CD4-positive, alpha-beta T cell (primary cell): ENCODE results near the gene BPIFA3. TPM values are rescaled to one million over a fixed set of nuclear protein-coding genes. Genes with fewer than 3 reads are reported as not detected.

Experiments used
- ATAC-seq: fragments of 200-7000 bp; cut with Tn5 transposase; one replicate; pipeline ENCODE4 v1.10.0; 2022; ENCODE audit warnings: mild to moderate bottlenecking; ENCODE audit not compliant: poor library complexity
- CTCF ChIA-PET: fragments of 350-600 bp; sonication (Branson Sonifier 250); formaldehyde crosslinking; loops from one replicate; lab custom pipeline; 2021; ENCODE audit warnings: antibody characterized with exemption, inconsistent platforms; lab: Charles Lee
- POLR2A ChIA-PET: fragments of 350-600 bp; sonication (Branson Sonifier 250); formaldehyde crosslinking; loops from one replicate; lab custom pipeline; 2021; ENCODE audit warnings: antibody characterized with exemption, inconsistent platforms; lab: Charles Lee
- DNase-seq, 14 experiments: peaks; one replicate each; pipeline ENCODE4 v3.0.0-alpha.2; 2013 to 2020; ENCODE audit warnings: mixed read lengths in 2 of 14
- H3K27ac ChIP-seq, 2 donors: one replicate each; pipeline versions ENCODE4 v1.5.1 to v1.7.0; 2013; ENCODE audit warnings: low read length in 2 of 2, low read depth in 1 of 2, mild to moderate bottlenecking in 1 of 2
- H3K27me3 ChIP-seq, 2 experiments: 1 replicate in 1 of 2; 2 replicates in 1 of 2; pipeline versions ENCODE4 v1.6.1 to v1.7.0; 2013; ENCODE audit warnings: low read length in 2 of 2, control low read depth in 1 of 2, mild to moderate bottlenecking in 1 of 2, moderate library complexity in 1 of 2; ENCODE audit not compliant: insufficient read depth in 2 of 2, control insufficient read depth in 1 of 2
- H3K36me3 ChIP-seq: one replicate; pipeline ENCODE4 v1.6.1; 2013; ENCODE audit warnings: low read length, control low read depth; ENCODE audit not compliant: insufficient read depth
- H3K4me1 ChIP-seq: one replicate; pipeline ENCODE4 v1.6.1; 2013; ENCODE audit warnings: low read length, control low read depth; ENCODE audit not compliant: insufficient read depth
- H3K4me3 ChIP-seq: one replicate; pipeline ENCODE4 v1.5.1; 2013; ENCODE audit warnings: mild to moderate bottlenecking, low read length, moderate library complexity
- H3K9me3 ChIP-seq, 2 experiments: 1 replicate in 1 of 2; 2 replicates in 1 of 2; pipeline versions ENCODE4 v1.6.1 to v1.7.0; 2013; ENCODE audit warnings: low read length in 2 of 2, mild to moderate bottlenecking in 2 of 2, control low read depth in 1 of 2, moderate library complexity in 1 of 2; ENCODE audit not compliant: control insufficient read depth in 1 of 2, insufficient read depth in 1 of 2
- H3K27ac Mint-ChIP-seq: one replicate; pipeline ENCODE4 v1.8.0; 2020; ENCODE audit warnings: mixed read lengths
- H3K27me3 Mint-ChIP-seq: one replicate; pipeline ENCODE4 v1.8.0; 2021; ENCODE audit warnings: mixed read lengths
- H3K36me3 Mint-ChIP-seq: one replicate; pipeline ENCODE4 v1.8.0; 2021; ENCODE audit warnings: low read depth, mixed read lengths
- H3K4me1 Mint-ChIP-seq: one replicate; pipeline ENCODE4 v1.8.0; 2021; ENCODE audit warnings: low read depth, mixed read lengths
- H3K4me3 Mint-ChIP-seq: one replicate; pipeline ENCODE4 v1.8.0; 2020; ENCODE audit warnings: mild to moderate bottlenecking, mixed read lengths
- H3K9me3 Mint-ChIP-seq: one replicate; pipeline ENCODE4 v1.8.0; 2020; ENCODE audit warnings: mixed read lengths
- intact Hi-C, 2 experiments: fragments of 100-400 bp; cut with DNase I in 1 of 2; cut with micrococcal nuclease in 1 of 2; formaldehyde crosslinking; loops; one replicate each; pipeline versions ENCODE4 v1.15.1 to v1.9.0; 2023 to 2025; cut with DNase I, micrococcal nuclease
- total RNA-seq, 174 experiments: library from RNA in 2 of 174; stranded (reverse) in 2 of 174; gene quantifications; one replicate each; pipeline ENCODE4 v1.2.3 and lab custom pipeline; 2021 to 2026
- TF ChIP-seq, protein P1 (sequence below): fragments of 200-600 bp; IDR thresholded peaks from one replicate; pipeline ENCODE4 v1.8.0; 2022; ENCODE audit warnings: antibody characterized with exemption, mild to moderate bottlenecking

BPIFA3 gene
- total RNA-seq, 2 experiments from 2014 or later = not detected

DNA sequence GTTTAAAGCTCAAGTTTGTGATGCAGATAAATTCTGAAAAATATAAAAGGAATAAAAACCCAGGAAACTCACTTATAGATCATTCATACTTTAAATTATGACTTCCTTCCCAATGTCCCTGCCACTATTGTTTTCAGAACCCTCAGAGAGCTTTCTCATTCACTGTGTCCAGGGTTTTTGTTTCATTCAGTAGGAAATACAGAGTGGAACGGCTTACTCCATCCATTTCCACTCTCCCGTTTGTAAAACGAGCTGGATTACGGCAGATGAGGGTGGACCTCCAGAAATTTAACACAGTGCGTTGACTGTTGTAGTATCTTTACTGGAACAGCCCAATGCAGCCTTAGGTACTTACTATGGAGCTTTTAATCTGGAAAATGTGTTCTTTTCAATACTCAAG lies 42.2 kb downstream of the BPIFA3 start:
- Histone ChIP-seq H3K9me3 (peaks cover 0 to 4% of the 10 kb centered on the region in 2 experiments), H3K36me3 (no peaks in the 10 kb centered on the region), H3K27me3 (no peaks in the 10 kb centered on the region), H3K27ac (no peak overlapping the region), H3K4me1 (no peaks in the 10 kb centered on the region), H3K4me3 (no peak overlapping the region)
- ATAC-seq = no peak
- TF ChIP-seq, protein P1, sequence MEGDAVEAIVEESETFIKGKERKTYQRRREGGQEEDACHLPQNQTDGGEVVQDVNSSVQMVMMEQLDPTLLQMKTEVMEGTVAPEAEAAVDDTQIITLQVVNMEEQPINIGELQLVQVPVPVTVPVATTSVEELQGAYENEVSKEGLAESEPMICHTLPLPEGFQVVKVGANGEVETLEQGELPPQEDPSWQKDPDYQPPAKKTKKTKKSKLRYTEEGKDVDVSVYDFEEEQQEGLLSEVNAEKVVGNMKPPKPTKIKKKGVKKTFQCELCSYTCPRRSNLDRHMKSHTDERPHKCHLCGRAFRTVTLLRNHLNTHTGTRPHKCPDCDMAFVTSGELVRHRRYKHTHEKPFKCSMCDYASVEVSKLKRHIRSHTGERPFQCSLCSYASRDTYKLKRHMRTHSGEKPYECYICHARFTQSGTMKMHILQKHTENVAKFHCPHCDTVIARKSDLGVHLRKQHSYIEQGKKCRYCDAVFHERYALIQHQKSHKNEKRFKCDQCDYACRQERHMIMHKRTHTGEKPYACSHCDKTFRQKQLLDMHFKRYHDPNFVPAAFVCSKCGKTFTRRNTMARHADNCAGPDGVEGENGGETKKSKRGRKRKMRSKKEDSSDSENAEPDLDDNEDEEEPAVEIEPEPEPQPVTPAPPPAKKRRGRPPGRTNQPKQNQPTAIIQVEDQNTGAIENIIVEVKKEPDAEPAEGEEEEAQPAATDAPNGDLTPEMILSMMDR = no peak
- no peaks in the 10 kb centered on the region for H3K36me3 Mint-ChIP-seq
- no peak overlapping the region for H3K4me3 Mint-ChIP-seq
- H3K9me3 Mint-ChIP-seq = no peaks in the 10 kb centered on the region
- intact Hi-C loops = no loop called here
- H3K27ac Mint-ChIP-seq = no peak overlapping the region
- H3K4me1 Mint-ChIP-seq = no peaks in the 10 kb centered on the region
- DNase-seq = no peak
- peaks cover 53% of the 10 kb centered on the region for H3K27me3 Mint-ChIP-seq
- CTCF ChIA-PET = no interaction called here
- POLR2A ChIA-PET = no interaction called here

DNA sequence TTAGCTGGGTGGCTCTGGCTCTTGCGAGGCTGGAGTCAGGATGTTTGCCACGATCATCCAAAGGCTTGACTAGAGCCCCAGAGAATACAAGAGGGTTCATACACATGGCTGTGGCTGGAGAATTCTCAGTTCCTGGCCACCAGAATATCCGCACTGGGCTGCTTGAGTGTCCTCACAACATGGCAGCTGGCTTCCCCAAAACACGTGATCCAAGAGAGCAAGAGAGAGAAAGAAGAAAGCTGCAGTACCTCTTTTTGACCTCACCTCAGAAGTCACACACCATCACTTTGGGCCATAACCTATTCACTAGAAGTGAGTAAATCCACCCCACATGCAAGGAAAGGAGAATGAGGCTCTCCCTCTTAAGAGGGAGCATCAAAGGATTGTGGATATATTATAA lies 44.3 kb downstream of the BPIFA3 start:
- TF ChIP-seq, protein P1 = no peak
- Mint-ChIP-seq H3K9me3 (no peaks in the 10 kb centered on the region), H3K4me1 (no peaks in the 10 kb centered on the region), H3K36me3 (no peaks in the 10 kb centered on the region), H3K4me3 (no peak overlapping the region), H3K27ac (no peak overlapping the region), H3K27me3 (peaks cover 56% of the 10 kb centered on the region)
- POLR2A ChIA-PET = no interaction called here
- Histone ChIP-seq H3K4me3 (no peak overlapping the region), H3K36me3 (no peaks in the 10 kb centered on the region), H3K9me3 (peaks cover 0 to 4% of the 10 kb centered on the region in 2 experiments), H3K27me3 (peaks cover 6 to 9% of the 10 kb centered on the region in 2 experiments), H3K4me1 (no peaks in the 10 kb centered on the region), H3K27ac (no peak overlapping the region)
- intact Hi-C loops = no loop called here
- ATAC-seq = no peak
- no peak for DNase-seq
- CTCF ChIA-PET = no interaction called here

GRCh38 chr20:33262658-33263065 lies 45.5 kb downstream of the BPIFA3 start:
- H3K27ac Mint-ChIP-seq = no peak overlapping the region
- ATAC-seq (no peak), DNase-seq (peak in 2 of 14 experiments; percentile 39 to 47)
- intact Hi-C loops = no loop called here
- Histone ChIP-seq H3K27me3 (peaks cover 6 to 9% of the 10 kb centered on the region in 2 experiments), H3K27ac (no peak overlapping the region), H3K4me3 (no peak overlapping the region), H3K9me3 (peaks cover 0 to 4% of the 10 kb centered on the region in 2 experiments), H3K4me1 (no peaks in the 10 kb centered on the region), H3K36me3 (no peaks in the 10 kb centered on the region)
- H3K4me1 Mint-ChIP-seq = no peaks in the 10 kb centered on the region
- TF ChIP-seq, protein P1 = no peak
- no peak overlapping the region for H3K4me3 Mint-ChIP-seq
- POLR2A ChIA-PET = no interaction called here
- no peaks in the 10 kb centered on the region for H3K9me3 Mint-ChIP-seq
- CTCF ChIA-PET = no interaction called here
- peaks cover 61% of the 10 kb centered on the region for H3K27me3 Mint-ChIP-seq
- no peaks in the 10 kb centered on the region for H3K36me3 Mint-ChIP-seq
